Choroid plexus epithelial cell (primary cell): ENCODE data around the gene WDR18.

Experiments used
- DNase-seq: peaks from one replicate; pipeline ENCODE4 v3.0.0-alpha.2; 2010; ENCODE audit warnings: low read depth
- H3K4me3 ChIP-seq: 2 replicates; pipeline ENCODE4 v1.5.1; 2011; ENCODE audit warnings: low read depth, mild to moderate bottlenecking, control low read depth, low read length, moderate library complexity
- TF ChIP-seq, protein P1 (sequence below): conservative IDR thresholded peaks from 2 replicates; pipeline ENCODE4 v1.5.1; 2011; ENCODE audit warnings: low read depth, mild to moderate bottlenecking, control low read depth, inconsistent platforms, low read length, moderate library complexity

WDR18 gene

DNA sequence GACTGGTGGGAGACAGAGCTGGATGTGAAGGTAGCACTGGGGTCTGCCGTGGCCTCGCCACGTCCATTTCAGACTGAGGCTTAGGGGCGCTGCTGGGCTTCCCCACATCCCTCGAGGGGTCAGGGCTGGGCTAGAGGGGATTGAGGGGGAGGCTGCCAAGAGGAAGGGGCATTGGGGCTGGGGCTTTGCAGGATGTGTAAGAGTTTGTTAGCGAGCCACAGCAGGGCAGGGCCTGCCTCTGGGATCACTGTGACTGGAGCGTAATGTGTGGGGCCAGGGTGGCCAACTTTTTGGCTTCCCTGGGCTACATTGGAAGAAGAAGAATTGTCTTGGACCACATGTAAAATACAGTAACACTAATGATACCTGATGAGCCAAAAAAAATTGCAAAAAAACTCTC, 44.2 kb upstream of the WDR18 start:
- no peak for DNase-seq
- no peak overlapping the region for H3K4me3 ChIP-seq
- TF ChIP-seq, protein P1, sequence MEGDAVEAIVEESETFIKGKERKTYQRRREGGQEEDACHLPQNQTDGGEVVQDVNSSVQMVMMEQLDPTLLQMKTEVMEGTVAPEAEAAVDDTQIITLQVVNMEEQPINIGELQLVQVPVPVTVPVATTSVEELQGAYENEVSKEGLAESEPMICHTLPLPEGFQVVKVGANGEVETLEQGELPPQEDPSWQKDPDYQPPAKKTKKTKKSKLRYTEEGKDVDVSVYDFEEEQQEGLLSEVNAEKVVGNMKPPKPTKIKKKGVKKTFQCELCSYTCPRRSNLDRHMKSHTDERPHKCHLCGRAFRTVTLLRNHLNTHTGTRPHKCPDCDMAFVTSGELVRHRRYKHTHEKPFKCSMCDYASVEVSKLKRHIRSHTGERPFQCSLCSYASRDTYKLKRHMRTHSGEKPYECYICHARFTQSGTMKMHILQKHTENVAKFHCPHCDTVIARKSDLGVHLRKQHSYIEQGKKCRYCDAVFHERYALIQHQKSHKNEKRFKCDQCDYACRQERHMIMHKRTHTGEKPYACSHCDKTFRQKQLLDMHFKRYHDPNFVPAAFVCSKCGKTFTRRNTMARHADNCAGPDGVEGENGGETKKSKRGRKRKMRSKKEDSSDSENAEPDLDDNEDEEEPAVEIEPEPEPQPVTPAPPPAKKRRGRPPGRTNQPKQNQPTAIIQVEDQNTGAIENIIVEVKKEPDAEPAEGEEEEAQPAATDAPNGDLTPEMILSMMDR: no peak

DNA sequence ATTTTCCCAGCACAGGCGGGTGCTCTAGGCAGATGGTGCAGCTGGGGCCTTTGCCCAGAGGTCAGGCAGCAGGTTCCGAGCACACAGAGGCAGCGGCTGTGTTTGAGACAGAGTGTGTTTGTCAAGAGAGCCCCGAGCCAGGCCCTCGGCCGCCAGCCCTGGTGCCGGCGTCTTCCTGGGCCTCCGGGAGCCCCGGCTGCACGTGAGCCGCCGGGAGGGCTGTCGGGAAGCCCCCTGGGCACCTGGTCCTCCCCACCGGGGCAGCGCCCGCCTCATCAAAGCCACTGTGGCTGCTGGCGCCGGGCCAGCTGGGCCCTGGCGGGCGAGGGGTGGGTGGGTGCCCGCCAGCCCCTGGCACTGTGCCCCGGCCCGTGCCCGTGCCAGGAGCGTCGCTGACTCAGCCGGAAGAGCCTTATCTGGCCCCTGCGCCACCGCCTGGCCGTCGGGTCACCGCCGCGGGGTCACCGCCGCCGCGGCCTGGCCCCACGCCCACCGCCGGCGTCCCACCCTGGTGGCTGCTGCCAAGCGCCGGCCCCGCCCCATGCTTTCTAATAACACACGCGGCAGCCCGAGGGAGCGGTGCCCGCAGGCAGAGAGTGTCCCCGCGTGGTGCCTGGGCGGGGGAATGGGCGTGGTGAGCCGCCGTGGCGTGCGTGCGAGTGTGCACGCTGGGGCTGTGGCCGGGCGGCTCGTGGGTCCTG, 43.4 kb upstream of the WDR18 start:
- TF ChIP-seq, protein P1: no peak
- H3K4me3 ChIP-seq: no peak overlapping the region
- peak; percentile 57 for DNase-seq

DNA sequence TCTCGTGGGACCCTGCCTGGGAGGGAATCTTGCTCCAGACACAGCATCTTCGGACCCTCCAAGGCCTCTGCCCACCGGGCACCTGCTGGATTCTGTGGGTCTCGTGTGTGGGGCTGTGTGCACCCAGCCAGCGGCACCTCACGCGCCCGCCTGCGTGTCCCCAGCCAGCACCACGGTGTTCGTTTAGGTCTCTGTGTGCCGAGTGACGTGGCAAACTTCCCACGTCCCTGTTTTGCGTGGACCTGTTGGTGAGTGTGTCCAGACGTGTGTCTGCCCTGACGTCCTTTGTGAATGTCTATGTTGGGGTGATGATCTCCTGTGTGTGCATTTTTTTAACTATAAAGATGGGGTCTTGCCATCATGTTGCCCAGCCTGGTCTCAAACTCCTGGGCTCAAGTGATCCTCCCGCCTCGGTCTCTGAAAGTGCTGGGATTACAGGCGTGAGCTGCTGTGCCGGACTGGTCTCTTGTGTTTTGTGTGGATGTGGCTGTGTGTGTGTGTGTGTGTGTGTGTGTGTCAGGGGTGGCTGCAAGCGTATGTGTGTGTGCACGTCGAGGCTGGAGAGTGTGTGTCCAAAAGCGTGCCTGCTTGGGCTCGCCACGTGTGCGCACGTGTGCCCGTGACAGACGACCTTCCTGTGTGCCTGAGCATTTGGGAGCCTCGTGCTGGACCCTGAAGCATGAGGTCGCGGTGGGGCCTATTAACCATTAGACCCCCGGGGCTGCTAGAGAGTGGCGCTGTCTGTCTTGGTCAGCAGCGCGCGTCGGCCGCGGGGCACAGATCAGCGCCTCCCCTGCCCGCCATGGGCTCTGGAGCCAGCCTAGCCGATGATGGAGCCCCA, 42.6 kb upstream of the WDR18 start:
- H3K4me3 ChIP-seq: no peak overlapping the region
- TF ChIP-seq, protein P1: no peak
- DNase-seq: no peak

DNA sequence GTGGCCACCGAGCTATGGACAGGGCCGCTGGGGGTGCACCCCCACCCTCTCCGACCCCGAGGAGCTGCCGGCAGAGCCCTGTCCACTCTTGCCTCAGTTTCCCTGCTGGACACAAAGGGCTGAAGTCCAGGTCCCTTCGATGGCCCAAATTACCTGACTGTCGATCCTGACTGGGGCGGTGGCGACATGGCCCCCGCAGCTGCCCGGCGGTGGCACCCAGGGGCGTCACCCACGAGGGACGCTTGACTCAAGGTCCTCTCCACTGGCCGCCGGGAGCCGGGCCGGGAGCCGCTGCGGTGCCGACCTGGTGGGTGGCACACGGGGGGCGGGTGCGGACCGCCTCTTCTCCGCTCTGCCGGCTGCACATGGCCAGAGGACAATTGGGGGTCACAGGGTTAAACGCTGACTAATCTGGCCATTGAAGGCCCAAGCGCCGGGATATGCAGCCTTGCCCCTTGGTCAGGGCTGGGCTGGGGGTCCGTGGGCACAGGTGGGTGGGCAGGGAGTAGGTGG, 42.0 kb upstream of the WDR18 start:
- TF ChIP-seq, protein P1: no peak
- DNase-seq: no peak

DNA sequence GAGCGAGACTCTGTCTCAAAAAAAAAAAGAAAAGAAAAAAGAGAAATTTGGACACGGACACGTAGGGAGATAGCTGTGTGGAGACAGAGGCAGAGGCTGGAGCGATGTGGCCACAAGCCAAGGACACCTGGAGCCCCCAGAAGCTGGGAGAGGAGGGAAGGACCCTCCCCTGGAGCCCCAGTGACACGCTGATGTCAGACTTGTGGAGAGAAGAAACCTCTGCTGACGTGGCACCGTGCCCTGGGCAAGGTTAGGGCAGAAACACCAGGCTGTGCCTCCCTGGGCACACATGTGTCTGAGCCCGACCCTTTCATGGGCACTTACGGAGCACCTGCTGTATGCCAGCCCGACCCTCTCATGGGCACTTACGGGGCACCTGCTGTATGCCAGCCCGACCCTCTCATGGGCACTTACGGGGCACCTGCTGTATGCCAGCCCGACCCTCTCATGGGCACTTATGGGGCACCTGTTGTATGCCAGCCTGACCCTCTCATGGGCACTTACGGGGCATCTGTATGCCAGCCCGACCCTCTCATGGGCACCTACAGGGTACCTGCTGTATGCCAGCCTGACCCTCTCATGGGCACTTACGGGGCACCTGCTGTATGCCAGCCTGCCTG, 40.5 kb upstream of the WDR18 start:
- TF ChIP-seq, protein P1: no peak
- no peak for DNase-seq
- H3K4me3 ChIP-seq: no peak overlapping the region

More for the DNA sequence above, 42.0 kb upstream of the WDR18 start:
- H3K4me3 ChIP-seq: no peak overlapping the region

DNA sequence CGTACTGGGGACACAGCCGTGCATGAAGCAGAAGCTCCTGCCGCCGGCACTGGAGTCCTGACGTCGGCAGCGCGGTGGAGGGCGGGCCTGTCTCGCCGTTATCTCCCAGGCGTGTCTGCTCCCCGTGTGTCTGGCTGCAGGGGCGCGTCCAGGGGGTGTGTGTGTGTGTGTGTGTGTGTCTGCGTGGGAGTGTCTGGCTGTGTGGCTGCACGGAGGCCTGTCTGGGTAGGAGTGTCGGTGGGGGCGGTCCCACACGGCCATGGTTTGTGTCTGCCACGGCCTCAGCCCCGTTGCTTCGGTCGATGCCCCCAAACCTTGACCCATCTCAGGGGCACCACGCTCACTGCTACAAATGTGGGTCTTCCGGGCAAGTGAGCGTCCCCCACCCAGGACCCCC, 40.0 kb upstream of the WDR18 start:
- DNase-seq: no peak
- H3K4me3 ChIP-seq: no peak overlapping the region
- TF ChIP-seq, protein P1: no peak
